Activated T-helper 2 cell treated with anti-CD3 and anti-CD28 coated beads, Interferon-gamma antibody, Interleukin-2, Interleukin-4, amounts not matched to agents 10 μg/mL and 5 μg/mL and 100 μg/mL, durations not matched to agents 14 hours and 24 hours and 36 hours (primary cell): ENCODE data around the gene PLEK. TPM values are rescaled to one million over a fixed set of nuclear protein-coding genes. Genes with fewer than 3 reads are reported as not detected.
"Not testable (repeated sequence)": the region's sequence is repeated elsewhere in the genome, so short reads cannot be mapped to it uniquely, and the experiment has no call there.

Experiments
- DNase-seq: peaks from one replicate; pipeline ENCODE4 v3.0.0; 2021; ENCODE audit warnings: low spot score
- H3K27ac Mint-ChIP-seq: one replicate; pipeline ENCODE4 v1.8.0; 2021; ENCODE audit warnings: mixed read lengths
- H3K27me3 Mint-ChIP-seq: one replicate; pipeline ENCODE4 v1.8.0; 2021; ENCODE audit warnings: low read depth, mixed read lengths
- H3K36me3 Mint-ChIP-seq: one replicate; pipeline ENCODE4 v1.8.0; 2021; ENCODE audit warnings: low read depth, mixed read lengths
- H3K4me1 Mint-ChIP-seq: one replicate; pipeline ENCODE4 v1.8.0; 2021; ENCODE audit warnings: low read depth, mixed read lengths
- H3K4me3 Mint-ChIP-seq: one replicate; pipeline ENCODE4 v1.8.0; 2021; ENCODE audit warnings: low read depth, mild to moderate bottlenecking, moderate library complexity, mixed read lengths
- H3K9me3 Mint-ChIP-seq: one replicate; pipeline ENCODE4 v1.8.0; 2021; ENCODE audit warnings: mixed read lengths
- intact Hi-C: fragments of 100-400 bp; cut with micrococcal nuclease; formaldehyde crosslinking; loops from one replicate; pipeline ENCODE4 v1.15.1; 2023
- total RNA-seq: library from RNA; stranded (reverse); gene quantifications from 2 replicates; pipeline ENCODE4 v1.2.3, GENCODE V29; 2022

PLEK gene
- total RNA-seq, 1 donor from 2014 or later: 0.18 TPM

DNA sequence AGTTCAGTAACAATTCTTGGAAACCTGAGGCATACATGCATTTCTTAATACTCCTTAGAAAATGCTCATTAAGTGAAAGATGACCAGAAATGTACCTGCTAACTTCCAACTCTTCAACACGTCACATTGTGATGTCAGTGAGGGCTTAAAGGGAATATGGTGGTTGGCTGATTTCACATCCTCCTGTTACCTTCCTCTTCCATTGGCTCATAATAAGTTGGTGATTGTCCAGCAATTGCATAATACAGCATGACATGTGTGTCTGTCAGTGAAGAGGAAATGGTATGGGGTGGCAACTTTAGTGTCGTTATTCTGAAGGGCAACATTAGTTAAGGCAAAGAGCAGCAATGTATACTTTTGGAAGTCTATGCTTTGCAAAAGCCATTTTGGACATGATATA is 26.0 kb downstream of the PLEK start:
- Mint-ChIP-seq H3K4me1 (peaks cover 25% of the 10 kb centered on the region), H3K27ac (no peak overlapping the region), H3K36me3 (no peaks in the 10 kb centered on the region), H3K9me3 (no peaks in the 10 kb centered on the region), H3K27me3 (peaks cover 40% of the 10 kb centered on the region), H3K4me3 (no peak overlapping the region)
- no peak for DNase-seq
- intact Hi-C loops: no loop called here

DNA sequence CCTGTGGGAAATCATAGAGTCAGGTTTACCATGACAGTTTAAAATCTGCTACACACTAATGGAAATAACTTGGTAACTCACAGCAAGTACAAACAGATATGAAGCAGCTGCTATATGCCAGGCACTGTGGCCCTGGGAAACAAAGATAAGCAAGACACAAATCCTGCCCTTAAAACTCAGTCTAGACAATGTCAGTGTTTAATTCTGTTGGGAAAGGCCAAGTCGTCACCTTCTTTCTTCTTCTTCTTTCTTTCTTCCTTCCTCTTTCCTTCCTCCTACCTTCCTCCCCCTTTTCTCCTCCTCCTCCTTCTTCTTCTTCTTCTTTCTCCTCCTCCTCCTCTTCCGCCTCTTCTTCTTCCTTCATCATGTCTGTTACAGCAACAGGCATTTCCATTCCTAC is 26.8 kb downstream of the PLEK start:
- Mint-ChIP-seq H3K4me1 (peaks cover 20% of the 10 kb centered on the region), H3K9me3 (no peaks in the 10 kb centered on the region), H3K27me3 (peaks cover 42% of the 10 kb centered on the region), H3K4me3 (no peak overlapping the region), H3K27ac (no peak overlapping the region), H3K36me3 (no peaks in the 10 kb centered on the region)
- intact Hi-C loops: no loop called here
- no peak for DNase-seq

DNA sequence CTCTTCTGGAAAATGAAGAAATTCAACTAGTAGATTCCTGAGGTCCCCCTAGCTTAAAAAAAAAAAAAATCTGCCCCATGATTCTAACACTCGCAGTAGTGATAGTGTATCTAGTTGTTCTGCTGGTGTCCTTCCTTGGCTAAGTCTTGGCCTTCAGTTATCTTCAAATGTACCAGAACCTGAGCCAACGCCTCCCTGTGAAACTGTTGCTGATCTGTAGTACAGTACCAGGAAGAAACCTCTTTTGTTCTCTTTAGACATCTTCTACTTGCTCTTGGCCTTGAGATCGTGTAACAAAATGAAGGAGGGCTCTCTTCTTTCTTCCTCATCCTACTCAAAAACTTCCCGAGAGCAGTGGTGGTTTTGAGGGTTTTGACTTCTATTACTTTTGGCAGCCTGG is 31.0 kb downstream of the PLEK start:
- Mint-ChIP-seq H3K4me3 (no peak overlapping the region), H3K4me1 (no peaks in the 10 kb centered on the region), H3K27ac (no peak overlapping the region), H3K36me3 (no peaks in the 10 kb centered on the region), H3K9me3 (peaks cover 14% of the 10 kb centered on the region), H3K27me3 (peaks cover 50% of the 10 kb centered on the region)
- DNase-seq: no peak
- intact Hi-C loops: no loop called here

DNA sequence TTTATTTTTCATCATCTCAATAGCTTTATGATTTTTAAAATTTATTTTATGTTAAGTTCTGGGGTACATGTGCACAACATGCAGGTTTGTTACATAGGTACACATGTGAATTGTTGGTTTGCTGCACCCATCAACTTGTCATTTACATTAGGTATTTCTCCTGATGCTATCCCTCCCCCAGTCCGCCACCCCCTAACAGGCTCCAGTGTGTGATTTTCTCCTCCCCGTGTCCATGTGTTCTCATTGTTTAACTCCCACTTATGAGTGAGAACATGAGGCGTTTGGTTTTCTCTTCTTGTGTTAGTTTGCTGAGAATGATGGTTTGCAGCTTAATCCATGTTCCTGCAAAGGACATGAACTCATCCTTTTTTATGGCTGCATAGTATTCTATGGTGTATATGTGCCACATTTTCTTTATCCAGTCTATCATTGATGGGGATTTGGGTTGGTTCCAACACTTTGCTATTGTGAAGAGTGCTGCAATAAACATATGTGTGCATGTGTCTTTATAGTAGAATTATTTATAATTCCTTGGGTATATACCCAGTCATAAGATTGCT is 32.7 kb downstream of the PLEK start:
- H3K4me3 Mint-ChIP-seq, H3K4me1 Mint-ChIP-seq: not testable (repeated sequence)

DNA sequence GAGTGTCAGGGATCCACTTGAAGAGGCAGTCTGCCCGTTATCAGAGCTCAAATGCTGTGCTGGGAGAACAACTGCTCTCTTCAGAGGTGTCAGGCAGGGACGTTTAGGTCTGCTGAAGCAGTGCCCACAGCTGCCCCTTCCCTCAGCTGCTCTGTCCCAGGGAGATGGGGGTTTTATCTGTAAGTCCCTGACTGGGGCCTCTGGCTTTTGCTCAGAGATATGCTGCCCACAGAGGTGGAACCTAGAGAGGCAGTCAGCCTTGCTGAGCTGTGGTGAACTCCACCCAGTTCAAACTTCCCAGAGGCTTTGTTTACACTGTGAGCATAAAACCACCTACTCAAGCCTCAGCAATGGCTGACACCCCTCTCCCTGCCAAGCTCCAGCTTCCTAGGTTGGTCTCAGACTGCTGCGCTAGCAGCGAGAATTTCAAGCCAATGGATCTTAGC is 38.1 kb downstream of the PLEK start:
- no peak for DNase-seq
- no peak overlapping the region for H3K27ac Mint-ChIP-seq
- H3K36me3 Mint-ChIP-seq: no peaks in the 10 kb centered on the region
- no peaks in the 10 kb centered on the region for H3K4me1 Mint-ChIP-seq
- peaks cover 58% of the 10 kb centered on the region for H3K27me3 Mint-ChIP-seq
- H3K9me3 Mint-ChIP-seq: peaks cover 37% of the 10 kb centered on the region
- intact Hi-C loops: no loop called here
- no peak overlapping the region for H3K4me3 Mint-ChIP-seq

More for the DNA sequence above, 32.7 kb downstream of the PLEK start:
- DNase-seq, H3K36me3 Mint-ChIP-seq, intact Hi-C loops, H3K27ac Mint-ChIP-seq: not testable (repeated sequence)
- H3K9me3 Mint-ChIP-seq: peaks cover 19% of the 10 kb centered on the region
- peaks cover 50% of the 10 kb centered on the region for H3K27me3 Mint-ChIP-seq

DNA sequence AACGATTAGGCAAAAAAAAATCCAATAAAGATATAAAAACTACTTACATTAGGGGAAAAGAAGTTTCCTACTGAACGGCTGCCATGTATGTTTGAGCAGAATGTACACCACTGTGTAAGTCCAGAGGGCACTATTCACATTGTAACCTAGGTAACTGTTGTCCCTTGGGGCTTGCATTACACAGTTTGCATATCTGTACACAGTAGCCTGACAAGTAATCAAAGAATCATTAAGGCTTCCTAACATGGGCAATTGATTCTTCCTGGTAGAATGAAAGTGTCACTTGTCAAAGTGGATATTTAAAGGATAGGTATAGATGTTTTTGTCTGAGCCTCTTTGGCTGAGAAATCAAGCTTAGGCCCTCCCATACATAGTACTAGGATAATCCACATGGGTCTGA is 39.1 kb downstream of the PLEK start:
- intact Hi-C loops: no loop called here
- Mint-ChIP-seq H3K4me1 (no peaks in the 10 kb centered on the region), H3K36me3 (no peaks in the 10 kb centered on the region), H3K27me3 (peaks cover 60% of the 10 kb centered on the region), H3K9me3 (peaks cover 36% of the 10 kb centered on the region), H3K4me3 (no peak overlapping the region), H3K27ac (no peak overlapping the region)
- DNase-seq: no peak

DNA sequence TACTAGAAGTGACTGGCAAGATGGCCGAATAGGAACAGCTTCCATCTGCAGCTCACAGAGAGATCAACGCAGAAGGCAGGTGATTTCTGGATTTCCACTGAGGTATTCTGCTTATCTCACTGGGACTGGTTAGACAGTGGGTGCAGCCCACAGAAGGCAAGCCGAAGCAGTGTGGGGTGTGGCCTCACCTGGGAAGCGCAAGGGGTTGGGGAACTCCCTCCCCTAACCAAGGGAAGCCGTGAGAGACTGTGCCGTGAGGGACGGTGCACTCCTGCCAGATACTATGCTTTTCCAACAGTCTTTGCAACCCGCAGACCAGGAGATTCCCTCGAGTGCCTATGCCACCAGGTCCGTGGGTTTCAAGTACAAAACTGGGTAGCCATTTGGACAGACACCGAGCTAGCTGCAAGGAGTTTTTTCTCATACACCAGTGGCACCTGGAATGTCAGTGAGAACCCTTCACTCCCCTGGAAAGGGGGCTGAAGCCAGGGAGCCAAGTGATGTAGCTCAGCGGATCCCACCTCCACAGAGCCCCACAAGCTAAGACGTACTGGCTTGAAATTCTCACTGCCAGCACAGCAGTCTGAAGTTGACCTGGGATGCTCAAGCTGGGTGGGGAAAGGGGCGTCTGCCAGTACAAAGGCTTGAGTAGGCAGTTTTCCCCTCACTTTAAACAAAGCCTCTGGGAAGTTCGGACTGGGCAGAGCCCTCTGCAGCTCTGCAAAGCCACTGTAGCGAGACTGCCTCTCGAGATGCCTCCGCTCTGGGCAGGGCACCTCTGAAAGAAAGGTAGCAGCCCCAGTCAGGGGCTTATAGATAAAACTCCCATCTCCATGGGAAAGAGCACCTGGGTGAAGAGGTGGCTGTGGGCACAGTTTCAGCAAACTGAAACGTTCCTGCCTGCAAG is 40.1 kb downstream of the PLEK start:
- Mint-ChIP-seq H3K27me3 (peaks cover 61% of the 10 kb centered on the region), H3K36me3 (no peaks in the 10 kb centered on the region), H3K27ac (no peak overlapping the region), H3K4me1 (no peaks in the 10 kb centered on the region), H3K9me3 (peaks cover 36% of the 10 kb centered on the region), H3K4me3 (no peak overlapping the region)
- intact Hi-C loops: no loop called here
- DNase-seq: no peak

DNA sequence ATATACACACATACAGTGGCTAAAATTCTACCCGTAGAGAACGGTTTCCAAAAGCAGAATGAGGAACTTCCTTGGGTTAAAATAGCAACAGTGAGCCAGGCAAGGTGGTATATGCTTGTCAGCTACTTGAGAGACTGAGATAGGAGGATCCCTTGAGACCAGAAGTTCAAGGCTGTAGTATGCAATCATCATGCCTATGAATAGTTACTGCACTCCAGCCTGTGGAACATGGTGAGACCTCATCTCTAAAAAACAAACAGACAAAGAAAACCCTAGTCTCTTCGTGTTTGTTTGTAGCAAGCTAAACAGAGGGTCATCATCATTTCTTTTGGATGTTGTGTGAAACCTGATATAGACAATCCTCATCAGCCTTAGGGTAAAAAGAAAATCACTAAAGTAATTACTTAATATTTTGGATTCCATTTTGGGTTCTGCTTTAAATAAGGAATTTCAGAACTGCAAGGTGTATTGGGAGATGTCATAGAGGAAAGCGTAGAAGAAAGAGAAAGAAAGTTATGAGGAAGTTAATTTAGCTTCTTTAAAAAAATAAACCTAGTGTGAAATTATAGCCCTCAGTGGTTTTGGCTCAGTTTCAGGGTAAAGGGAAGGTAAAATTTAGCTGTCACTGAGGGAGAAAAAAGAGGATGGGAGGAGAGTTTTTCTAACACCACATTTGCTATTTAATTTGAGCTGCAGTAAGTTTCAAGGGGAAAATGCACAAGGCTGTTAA is 46.5 kb downstream of the PLEK start:
- Mint-ChIP-seq H3K4me1 (peaks cover 4% of the 10 kb centered on the region), H3K36me3 (no peaks in the 10 kb centered on the region), H3K27me3 (peaks cover 32% of the 10 kb centered on the region), H3K9me3 (peaks cover 17% of the 10 kb centered on the region), H3K27ac (no peak overlapping the region), H3K4me3 (no peak overlapping the region)
- no peak for DNase-seq
- intact Hi-C loops: no loop called here

DNA sequence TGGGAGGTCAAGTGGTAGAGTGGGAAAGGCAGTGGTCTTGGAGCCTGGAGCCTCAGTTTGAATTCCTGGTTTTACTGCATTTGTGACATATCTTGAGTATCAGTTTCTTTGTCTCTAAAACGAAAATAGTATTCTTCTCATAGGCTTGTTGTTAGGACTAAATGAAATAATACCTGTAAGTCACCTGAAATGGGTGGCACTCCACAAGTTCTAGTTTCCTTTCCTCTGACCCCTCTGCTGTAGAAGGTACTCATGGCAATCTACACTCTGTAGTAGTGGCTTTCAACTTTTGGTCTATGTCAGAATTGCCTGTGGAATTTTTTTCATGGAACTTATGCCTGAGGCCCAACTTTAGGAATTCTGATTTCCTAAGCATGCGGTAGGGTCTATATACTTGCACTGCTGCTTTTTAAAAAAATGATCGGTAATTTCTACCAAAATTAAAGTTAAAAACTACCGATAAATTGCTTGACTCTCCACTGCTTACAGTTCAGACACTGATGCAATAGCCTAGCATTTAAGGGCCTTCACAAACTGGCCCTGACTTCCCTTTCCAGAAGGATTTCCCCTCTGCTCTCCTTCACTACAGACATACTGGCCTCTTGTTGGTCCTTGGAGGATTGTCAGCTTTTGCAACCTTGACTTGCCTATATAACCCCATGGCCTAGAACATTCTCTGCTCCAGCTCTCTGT is 47.2 kb downstream of the PLEK start:
- Mint-ChIP-seq H3K36me3 (no peaks in the 10 kb centered on the region), H3K27ac (no peak overlapping the region), H3K27me3 (peaks cover 28% of the 10 kb centered on the region), H3K4me1 (peaks cover 4% of the 10 kb centered on the region), H3K9me3 (peaks cover 13% of the 10 kb centered on the region), H3K4me3 (no peak overlapping the region)
- intact Hi-C loops: no loop called here
- no peak for DNase-seq

DNA sequence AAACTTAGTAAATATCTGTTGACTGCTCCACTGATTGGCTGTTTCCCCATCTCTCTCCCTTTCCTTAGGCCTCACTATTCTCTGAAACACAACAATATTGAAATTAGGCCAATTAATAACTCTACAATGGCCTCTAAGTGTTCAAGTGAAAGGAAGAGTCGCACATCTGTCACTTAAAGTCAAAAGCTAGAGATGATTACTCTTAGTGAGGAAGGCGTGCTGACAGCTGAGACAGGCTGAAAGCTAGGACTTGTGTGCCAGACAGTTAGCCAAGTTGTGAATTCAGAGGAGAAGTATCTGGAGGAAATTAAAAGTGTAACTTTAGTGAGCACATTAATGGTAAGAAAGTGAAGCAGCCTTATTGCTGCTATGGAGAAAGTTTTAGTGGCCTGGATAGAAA is 48.4 kb downstream of the PLEK start:
- no peak overlapping the region for H3K4me3 Mint-ChIP-seq
- H3K9me3 Mint-ChIP-seq: peaks cover under 1% of the 10 kb centered on the region
- peaks cover 21% of the 10 kb centered on the region for H3K27me3 Mint-ChIP-seq
- intact Hi-C loops: no loop called here
- H3K36me3 Mint-ChIP-seq: no peaks in the 10 kb centered on the region
- DNase-seq: no peak
- H3K4me1 Mint-ChIP-seq: peaks cover 7% of the 10 kb centered on the region
- no peak overlapping the region for H3K27ac Mint-ChIP-seq

DNA sequence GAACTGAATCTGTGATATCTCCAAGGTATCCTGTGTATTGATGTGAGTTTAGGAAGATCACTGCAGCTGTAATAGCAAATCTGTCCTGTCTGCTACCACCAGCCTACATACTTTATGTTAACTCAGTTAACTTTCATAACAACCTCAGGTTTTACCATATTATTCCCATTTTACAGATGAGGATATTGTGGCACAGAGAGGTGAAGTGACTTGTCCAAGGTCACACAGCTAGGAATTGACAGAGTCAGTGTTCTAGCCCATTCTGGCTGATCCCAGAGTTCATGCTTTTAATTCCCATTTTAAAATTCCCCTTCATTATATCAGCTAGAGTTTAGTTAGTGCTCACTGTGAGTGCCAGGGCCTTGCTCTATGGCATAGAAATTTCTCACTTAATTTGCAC is 49.4 kb downstream of the PLEK start:
- intact Hi-C loops: no loop called here
- Mint-ChIP-seq H3K9me3 (no peaks in the 10 kb centered on the region), H3K4me1 (peaks cover 7% of the 10 kb centered on the region), H3K27me3 (peaks cover 15% of the 10 kb centered on the region), H3K27ac (no peak overlapping the region), H3K4me3 (no peak overlapping the region), H3K36me3 (no peaks in the 10 kb centered on the region)
- DNase-seq: no peak

DNA sequence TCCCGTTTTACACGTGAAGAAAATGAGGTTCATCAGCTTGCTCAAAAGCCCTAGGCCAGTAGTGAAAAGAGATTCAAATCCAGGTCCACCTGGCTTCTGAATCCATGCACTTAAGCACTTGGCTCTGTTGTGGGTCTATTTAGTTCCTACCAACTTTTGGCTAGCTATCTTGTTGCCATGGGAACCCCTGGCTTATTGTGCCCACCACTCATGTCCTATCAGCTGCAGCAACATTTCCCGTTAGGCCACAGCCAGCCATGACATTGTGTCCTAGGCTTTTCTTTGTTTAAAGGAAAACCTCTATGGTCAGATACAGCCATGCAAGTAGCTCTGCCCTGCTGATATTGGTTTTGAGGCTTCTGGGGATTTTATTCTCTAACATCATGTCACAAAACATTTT is 49.8 kb downstream of the PLEK start:
- Mint-ChIP-seq H3K36me3 (no peaks in the 10 kb centered on the region), H3K9me3 (no peaks in the 10 kb centered on the region), H3K27me3 (peaks cover 11% of the 10 kb centered on the region), H3K27ac (no peak overlapping the region), H3K4me3 (no peak overlapping the region), H3K4me1 (peaks cover 7% of the 10 kb centered on the region)
- no peak for DNase-seq
- intact Hi-C loops: no loop called here
